HepG2 (cell line): ENCODE measurements around the gene ARHGEF40. TPM values are rescaled to one million over a fixed set of nuclear protein-coding genes. Genes with fewer than 3 reads are reported as not detected.

Source experiments
- AHR ChIP-seq: IDR thresholded peaks from 2 replicates; pipeline ENCODE4 v1.6.1; 2018; ENCODE audit warnings: missing genetic modification reagents, missing compliant biosample characterization
- CEBPG ChIP-seq: IDR thresholded peaks from 2 replicates; pipeline ENCODE4 v1.6.1; 2016
- KDM3A ChIP-seq: IDR thresholded peaks from 2 replicates; pipeline ENCODE4 v1.6.1; 2018; ENCODE audit warnings: low read depth, missing compliant biosample characterization
- MEIS2 ChIP-seq: sonication (generic); formaldehyde crosslinking; IDR thresholded peaks from 2 replicates; pipeline ENCODE4 v1.9.0; 2021; ENCODE audit warnings: mild to moderate bottlenecking, missing genetic modification reagents
- MTA3 ChIP-seq: sonication (generic); formaldehyde crosslinking; IDR thresholded peaks from 2 replicates; pipeline ENCODE4 v1.4.0; 2020; ENCODE audit warnings: missing genetic modification reagents
- NFE2L1 ChIP-seq: sonication (generic); formaldehyde crosslinking; IDR thresholded peaks from 2 replicates; pipeline ENCODE4 v1.4.0; 2020; ENCODE audit warnings: missing genetic modification reagents, mild to moderate bottlenecking, borderline replicate concordance
- POLR2G ChIP-seq: fragments of 200-400 bp; formaldehyde crosslinking; IDR thresholded peaks from 2 replicates; pipeline ENCODE4 v1.6.1; 2018; ENCODE audit warnings: mild to moderate bottlenecking, low read depth, low read length, moderate library complexity
- REL ChIP-seq: sonication (generic); formaldehyde crosslinking; conservative IDR thresholded peaks from 2 replicates; pipeline ENCODE4 v1.8.0; 2022; ENCODE audit warnings: mild to moderate bottlenecking, missing genetic modification reagents, moderate library complexity
- RFX1 ChIP-seq: fragments of 450-650 bp; IDR thresholded peaks from 2 replicates; pipeline ENCODE4 v1.6.1; 2017
- SALL2 ChIP-seq: sonication (generic); formaldehyde crosslinking; IDR thresholded peaks from 2 replicates; pipeline ENCODE4 v1.8.1; 2023; ENCODE audit warnings: mild to moderate bottlenecking, missing genetic modification reagents, inconsistent platforms
- SOX13 ChIP-seq, 3 experiments: fragments of 450-650 bp in 1 of 3; sonication (generic) in 1 of 3; formaldehyde crosslinking in 1 of 3; IDR thresholded peaks in 2 of 3; conservative IDR thresholded peaks in 1 of 3; 2 replicates each; pipeline versions ENCODE4 v1.5.0 to v1.6.1; 2016 to 2020; ENCODE audit warnings: antibody characterized with exemption in 1 of 3, mild to moderate bottlenecking in 1 of 3, missing compliant biosample characterization in 1 of 3, missing genetic modification reagents in 1 of 3, moderate library complexity in 1 of 3
- TCF12 ChIP-seq, 2 experiments: fragments of 450-650 bp in 1 of 2; sonication (generic) in 1 of 2; formaldehyde crosslinking in 1 of 2; IDR thresholded peaks; 2 replicates each; pipeline versions ENCODE4 v1.6.1 to v1.8.0; 2017 to 2022; ENCODE audit warnings: antibody characterized with exemption in 1 of 2, mild to moderate bottlenecking in 1 of 2, missing genetic modification reagents in 1 of 2, moderate library complexity in 1 of 2
- ZC3H4 ChIP-seq: sonication (generic); formaldehyde crosslinking; IDR thresholded peaks from 2 replicates; pipeline ENCODE4 v1.4.0; 2020; ENCODE audit warnings: missing genetic modification reagents, borderline replicate concordance
- ZNF17 ChIP-seq: sonication (generic); formaldehyde crosslinking; IDR thresholded peaks from 2 replicates; pipeline ENCODE4 v1.5.0; 2020; ENCODE audit warnings: mild to moderate bottlenecking, missing genetic modification reagents
- ZNF232 ChIP-seq: sonication (generic); formaldehyde crosslinking; IDR thresholded peaks from 2 replicates; pipeline ENCODE4 v1.4.0; 2020; ENCODE audit warnings: missing genetic modification reagents, borderline replicate concordance
- ZNF292 ChIP-seq: sonication (generic); formaldehyde crosslinking; IDR thresholded peaks from 2 replicates; pipeline ENCODE4 v1.8.1; 2022; ENCODE audit warnings: mild to moderate bottlenecking, low read depth, missing genetic modification reagents, borderline replicate concordance
- polyA plus RNA-seq, 8 experiments: library from polyadenylated mRNA; depleted of rRNA in 3 of 8; stranded (reverse) in 7 of 8; unstranded in 1 of 8; fragments of >200 nt; fragmentation: Illumina TruSeq in 4 of 8; extraction: Trizol in 4 of 8; gene quantifications; 2 replicates each; pipeline versions ENCODE4 v1.2.1 to v1.2.3, GENCODE V29; 2011 to 2016; ENCODE audit warnings: low read depth in 4 of 8, missing spikeins in 1 of 8, mixed read lengths in 1 of 8; ENCODE audit not compliant: insufficient read depth in 1 of 8
- total RNA-seq, 5 experiments: library from RNA; depleted of rRNA; stranded (reverse); fragments of >200 nt; fragmentation: Illumina TruSeq; extraction: Trizol; gene quantifications; 2 replicates each; pipeline ENCODE4 v1.2.3, GENCODE V29; 2016; ENCODE audit warnings: low read depth in 1 of 5
- TF ChIP-seq, protein P1 (sequence below): sonication (generic); formaldehyde crosslinking; IDR thresholded peaks from 2 replicates; pipeline ENCODE4 v1.5.1; 2020; ENCODE audit warnings: missing genetic modification reagents, mild to moderate bottlenecking, borderline replicate concordance
- TF ChIP-seq, protein P2 (sequence below): sonication (generic); formaldehyde crosslinking; IDR thresholded peaks from 2 replicates; pipeline ENCODE4 v1.8.1; 2022; ENCODE audit warnings: mild to moderate bottlenecking, missing genetic modification reagents
- TF ChIP-seq, protein P3 (sequence below): sonication (generic); formaldehyde crosslinking; IDR thresholded peaks from 2 replicates; pipeline ENCODE4 v1.5.0; 2020; ENCODE audit warnings: mild to moderate bottlenecking, low read depth, missing genetic modification reagents, borderline replicate concordance
- TF ChIP-seq, protein P4 (sequence below): sonication (generic); formaldehyde crosslinking; IDR thresholded peaks from 2 replicates; pipeline ENCODE4 v1.4.0; 2020; ENCODE audit warnings: mild to moderate bottlenecking, missing genetic modification reagents

ARHGEF40 gene
- total and polyA plus RNA-seq, 2 of the 13 experiments (the other 11 are each of a cell fraction or from before 2014, with no cell fraction given), result 28.1 to 78.1 TPM

DNA sequence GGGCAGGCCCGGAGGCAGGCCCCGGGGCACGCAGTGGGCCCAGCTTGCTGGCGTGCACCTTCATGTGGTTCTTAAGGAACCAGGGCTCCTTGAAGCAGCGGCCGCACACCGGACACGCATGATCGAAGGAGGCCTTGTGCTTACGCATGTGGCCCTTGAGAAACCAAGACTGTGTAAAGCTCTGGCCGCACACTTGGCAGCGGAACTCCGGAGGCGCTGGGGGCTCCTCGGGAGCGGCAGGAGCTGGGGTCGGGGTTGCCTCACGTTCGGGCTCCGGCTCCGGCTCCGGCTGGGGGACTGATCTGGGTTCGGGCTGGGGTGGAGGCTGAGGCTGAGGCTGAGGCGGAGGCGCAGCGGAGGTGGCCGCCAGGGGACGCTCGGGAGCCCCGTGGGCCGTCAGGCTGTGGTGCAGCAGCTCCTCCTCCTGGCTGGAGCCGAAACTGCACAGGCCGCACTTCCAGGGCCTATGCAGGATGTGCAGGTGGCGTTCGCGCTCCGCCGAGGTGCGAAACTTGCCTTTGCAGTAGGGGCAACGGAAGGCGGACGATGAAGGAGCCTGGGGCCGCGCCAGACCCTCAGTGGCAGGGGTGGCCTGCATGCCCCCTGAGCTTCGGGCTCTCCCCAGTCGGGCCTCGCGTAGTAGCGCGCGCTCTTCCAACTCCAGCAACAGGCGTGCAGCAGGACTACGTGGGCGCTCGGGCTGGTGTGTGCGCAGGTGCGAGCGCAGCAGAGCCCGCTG, 22.3 kb downstream of the ARHGEF40 start (continued):
- TF ChIP-seq, protein P1, sequence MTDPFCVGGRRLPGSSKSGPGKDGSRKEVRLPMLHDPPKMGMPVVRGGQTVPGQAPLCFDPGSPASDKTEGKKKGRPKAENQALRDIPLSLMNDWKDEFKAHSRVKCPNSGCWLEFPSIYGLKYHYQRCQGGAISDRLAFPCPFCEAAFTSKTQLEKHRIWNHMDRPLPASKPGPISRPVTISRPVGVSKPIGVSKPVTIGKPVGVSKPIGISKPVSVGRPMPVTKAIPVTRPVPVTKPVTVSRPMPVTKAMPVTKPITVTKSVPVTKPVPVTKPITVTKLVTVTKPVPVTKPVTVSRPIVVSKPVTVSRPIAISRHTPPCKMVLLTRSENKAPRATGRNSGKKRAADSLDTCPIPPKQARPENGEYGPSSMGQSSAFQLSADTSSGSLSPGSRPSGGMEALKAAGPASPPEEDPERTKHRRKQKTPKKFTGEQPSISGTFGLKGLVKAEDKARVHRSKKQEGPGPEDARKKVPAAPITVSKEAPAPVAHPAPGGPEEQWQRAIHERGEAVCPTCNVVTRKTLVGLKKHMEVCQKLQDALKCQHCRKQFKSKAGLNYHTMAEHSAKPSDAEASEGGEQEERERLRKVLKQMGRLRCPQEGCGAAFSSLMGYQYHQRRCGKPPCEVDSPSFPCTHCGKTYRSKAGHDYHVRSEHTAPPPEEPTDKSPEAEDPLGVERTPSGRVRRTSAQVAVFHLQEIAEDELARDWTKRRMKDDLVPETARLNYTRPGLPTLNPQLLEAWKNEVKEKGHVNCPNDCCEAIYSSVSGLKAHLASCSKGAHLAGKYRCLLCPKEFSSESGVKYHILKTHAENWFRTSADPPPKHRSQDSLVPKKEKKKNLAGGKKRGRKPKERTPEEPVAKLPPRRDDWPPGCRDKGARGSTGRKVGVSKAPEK (CRISPR knock-in tag), result no peak
- no peak for TF ChIP-seq RFX1
- TF ChIP-seq, protein P2, sequence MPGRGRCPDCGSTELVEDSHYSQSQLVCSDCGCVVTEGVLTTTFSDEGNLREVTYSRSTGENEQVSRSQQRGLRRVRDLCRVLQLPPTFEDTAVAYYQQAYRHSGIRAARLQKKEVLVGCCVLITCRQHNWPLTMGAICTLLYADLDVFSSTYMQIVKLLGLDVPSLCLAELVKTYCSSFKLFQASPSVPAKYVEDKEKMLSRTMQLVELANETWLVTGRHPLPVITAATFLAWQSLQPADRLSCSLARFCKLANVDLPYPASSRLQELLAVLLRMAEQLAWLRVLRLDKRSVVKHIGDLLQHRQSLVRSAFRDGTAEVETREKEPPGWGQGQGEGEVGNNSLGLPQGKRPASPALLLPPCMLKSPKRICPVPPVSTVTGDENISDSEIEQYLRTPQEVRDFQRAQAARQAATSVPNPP (CRISPR knock-in tag), result no peak
- TF ChIP-seq CEBPG (CRISPR knock-in tag), result peak; percentile 52
- peak; percentile 29; the same call in 1 of the 2 replicates for TF ChIP-seq SOX13 (IDR thresholded peaks at IDR 0.05)
- TF ChIP-seq SOX13 (CRISPR knock-in tag; conservative IDR thresholded peaks at IDR 0.05 in 1 of 2, IDR thresholded peaks at IDR 0.05 in 1 of 2), result peak in 1 of 2 experiments; percentile 49; a peak in 1 of 4 replicates
- TF ChIP-seq TCF12 (IDR thresholded peaks at IDR 0.05), result no peak
- TF ChIP-seq TCF12 (CRISPR knock-in tag; IDR thresholded peaks at IDR 0.05), result no peak
- no peak for TF ChIP-seq ZNF17 (CRISPR knock-in tag)
- 0 out of 2 replicates have a peak, but pooled peaks have one; percentile 70 for TF ChIP-seq REL (CRISPR knock-in tag)
- TF ChIP-seq ZNF232 (CRISPR knock-in tag), result no peak
- TF ChIP-seq AHR, result peak; percentile 94
- peak; percentile 93 for TF ChIP-seq SALL2 (CRISPR knock-in tag)
- TF ChIP-seq, protein P3, sequence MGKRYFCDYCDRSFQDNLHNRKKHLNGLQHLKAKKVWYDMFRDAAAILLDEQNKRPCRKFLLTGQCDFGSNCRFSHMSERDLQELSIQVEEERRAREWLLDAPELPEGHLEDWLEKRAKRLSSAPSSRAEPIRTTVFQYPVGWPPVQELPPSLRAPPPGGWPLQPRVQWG (CRISPR knock-in tag), result no peak
- TF ChIP-seq MEIS2 (CRISPR knock-in tag), result peak; percentile 68; the same call in 1 of the 2 replicates
- TF ChIP-seq ZNF292, result no peak
- TF ChIP-seq, protein P4, sequence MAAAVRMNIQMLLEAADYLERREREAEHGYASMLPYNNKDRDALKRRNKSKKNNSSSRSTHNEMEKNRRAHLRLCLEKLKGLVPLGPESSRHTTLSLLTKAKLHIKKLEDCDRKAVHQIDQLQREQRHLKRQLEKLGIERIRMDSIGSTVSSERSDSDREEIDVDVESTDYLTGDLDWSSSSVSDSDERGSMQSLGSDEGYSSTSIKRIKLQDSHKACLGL (CRISPR knock-in tag), result no peak
- 0 out of 2 replicates have a peak, but pooled peaks have one; percentile 14 for TF ChIP-seq MTA3 (CRISPR knock-in tag)
- TF ChIP-seq NFE2L1 (CRISPR knock-in tag), result peak; percentile 4; the same call in 1 of the 2 replicates
- TF ChIP-seq POLR2G, result no peak; the same call in 1 of the 2 replicates
- TF ChIP-seq KDM3A (CRISPR knock-in tag), result peak; percentile 100
- TF ChIP-seq ZC3H4 (CRISPR knock-in tag), result no peak
